ENCODE measurements around the gene PDLIM5. TPM values are rescaled to one million over a fixed set of nuclear protein-coding genes. Genes with fewer than 3 reads are reported as not detected.

The PDLIM5 gene
- total and polyA plus RNA-seq, 2 of the 8 experiments (the other 6 are each of a cell fraction or from before 2014, with no cell fraction given): 37.3 to 62.1 TPM

DNA sequence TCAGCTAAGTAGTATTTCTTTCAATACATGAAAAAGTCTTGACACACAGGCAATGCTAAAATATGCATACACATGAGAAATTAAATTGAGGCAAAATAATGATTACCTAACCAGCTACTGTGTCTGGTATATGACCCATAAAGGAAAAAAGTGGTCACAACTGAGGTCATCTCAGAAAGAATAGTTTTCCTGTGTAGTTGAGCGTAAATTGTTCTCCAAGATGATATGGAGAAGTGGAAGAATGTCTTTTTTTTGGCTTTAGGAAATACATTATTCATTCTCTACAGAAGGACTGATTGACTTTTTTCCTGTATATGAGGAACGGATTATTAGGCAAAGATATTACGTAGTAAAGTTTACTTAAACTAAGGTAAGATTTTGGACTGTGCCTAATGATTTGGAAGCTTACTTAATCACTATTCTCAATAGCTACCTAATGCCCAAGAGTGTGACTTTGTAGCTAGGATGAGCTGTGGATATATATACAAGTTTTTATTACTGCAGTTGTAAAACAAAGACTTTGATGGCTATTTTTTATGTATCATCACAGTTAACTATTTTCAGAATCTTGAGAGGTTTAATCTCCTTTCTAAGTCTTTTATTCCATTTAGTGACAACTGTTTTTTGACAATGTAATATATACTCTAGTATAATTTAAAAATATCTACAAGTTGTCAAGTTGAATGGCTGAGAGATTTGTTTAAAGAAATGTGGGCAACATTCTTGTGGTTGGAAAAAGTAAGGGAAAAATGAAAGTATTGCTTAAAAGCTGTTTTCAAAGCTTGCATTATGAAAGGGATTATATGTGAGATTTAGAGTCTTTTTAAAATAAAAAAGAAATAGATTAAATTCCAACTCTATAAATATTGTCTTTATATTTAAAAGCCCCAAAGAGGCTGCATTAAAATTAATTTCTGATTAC is 100.2 kb downstream of the PDLIM5 start:
- no peak overlapping the region for H2AFZ ChIP-seq (ENCODE audit: low read length)
- H3K27me3 ChIP-seq (replicated peaks in 1 of 4; ENCODE audit: control insufficient read depth in 3 of 4, extremely low read depth in 1 of 4, insufficient read depth in 3 of 4, low read length in 3 of 4): no peaks in the 10 kb centered on the region
- no peak overlapping the region for H2BK12ac ChIP-seq (ENCODE audit: low read depth, low read length)
- H3K4me2 ChIP-seq (ENCODE audit: insufficient read depth in 1 of 2, low read depth in 2 of 2, low read length in 2 of 2): no peak overlapping the region
- no peaks in the 10 kb centered on the region; a peak in 1 of 4 replicates for H3K79me2 ChIP-seq (ENCODE audit: control insufficient read depth in 1 of 2, insufficient read depth in 2 of 2, low read length in 2 of 2)
- no peak overlapping the region for H2BK15ac ChIP-seq (ENCODE audit: low read length)
- H3K14ac ChIP-seq (ENCODE audit: insufficient read length): no peak overlapping the region
- no peak overlapping the region for H4K5ac ChIP-seq (ENCODE audit: insufficient read length, low read depth, low read length)
- no peaks in the 10 kb centered on the region for H3K4me1 ChIP-seq (replicated peaks in 1 of 4; ENCODE audit: control insufficient read depth in 3 of 4, insufficient read depth in 4 of 4, low read length in 3 of 4)
- H3K18ac ChIP-seq (ENCODE audit: extremely low read depth, low read length): no peak overlapping the region
- no peaks in the 10 kb centered on the region for H4K20me1 ChIP-seq (replicated peaks in 1 of 2; ENCODE audit: control insufficient read depth in 1 of 2, insufficient read depth in 2 of 2, low read length in 2 of 2)
- H2BK5ac ChIP-seq (ENCODE audit: low read depth, low read length): no peak overlapping the region
- H4K8ac ChIP-seq (ENCODE audit: extremely low read depth, insufficient read depth, low read length): no peak overlapping the region
- no peaks in the 10 kb centered on the region for H3K23me2 ChIP-seq (ENCODE audit: low read depth, low read length)
- no peak overlapping the region for H3K56ac ChIP-seq (replicated peaks; ENCODE audit: insufficient read length, low read depth, low read length)
- CTCF ChIA-PET (ENCODE audit: partially characterized antibody): interaction anchor here (0.6 kb wide), 1 partner anchor 21 kb away, joined by 3 read pairs; no protein-coding TSS in a partner anchor
- H3K23ac ChIP-seq (ENCODE audit: insufficient read length): no peak overlapping the region
- no peak overlapping the region for H2BK120ac ChIP-seq (replicated peaks; ENCODE audit: low read depth, low read length)
- TF ChIP-seq CREB1 (IDR thresholded peaks at IDR 0.05): no peak
- no peak for TF ChIP-seq MAFK (IDR thresholded peaks at IDR 0.05; ENCODE audit: low read depth, low read length)
- no peak for TF ChIP-seq POU5F1 (IDR thresholded peaks at IDR 0.05; ENCODE audit: low read depth, low read length)
- TF ChIP-seq CHD2 (IDR thresholded peaks at IDR 0.05; ENCODE audit: low read length): no peak
- no peak for TF ChIP-seq RFX5 (IDR thresholded peaks at IDR 0.05; ENCODE audit: borderline replicate concordance, low read depth, low read length)
- TF ChIP-seq, protein P1, sequence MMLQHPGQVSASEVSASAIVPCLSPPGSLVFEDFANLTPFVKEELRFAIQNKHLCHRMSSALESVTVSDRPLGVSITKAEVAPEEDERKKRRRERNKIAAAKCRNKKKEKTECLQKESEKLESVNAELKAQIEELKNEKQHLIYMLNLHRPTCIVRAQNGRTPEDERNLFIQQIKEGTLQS (IDR thresholded peaks at IDR 0.05; ENCODE audit: insufficient read depth, low read depth, low read length): no peak
- H4K91ac ChIP-seq (replicated peaks; ENCODE audit: insufficient read length, low read length): no peak overlapping the region
- H3K4me3 ChIP-seq (ENCODE audit: extremely low read depth in 1 of 4, insufficient read depth in 2 of 4, low read depth in 3 of 4, low read length in 4 of 4): no peak overlapping the region
- no peaks in the 10 kb centered on the region for H3K79me1 ChIP-seq (ENCODE audit: low read depth, low read length)
- H3K36me3 ChIP-seq (ENCODE audit: control insufficient read depth in 2 of 4, insufficient read depth in 4 of 4, low read length in 3 of 4): no peaks in the 10 kb centered on the region
- no peak overlapping the region for H2BK20ac ChIP-seq (ENCODE audit: low read length)
- POLR2A ChIA-PET (ENCODE audit: partially characterized antibody): no interaction called here
- no peak overlapping the region for H3K4ac ChIP-seq (replicated peaks; ENCODE audit: insufficient read length, low read depth, low read length)
- 94% methylated on average over 3 of the region's 3 CpGs; no CpG with 5 or more reads in 1 of the 2 experiments for WGBS, 2 experiments (ENCODE audit: extremely low coverage in 1 of 2, insufficient coverage in 1 of 2, insufficient read length in 1 of 2, insufficient replicate concordance in 2 of 2, low coverage in 1 of 2, low lambda C conversion rate in 2 of 2, missing lambda C conversion rate in 1 of 2)
- no peak for FAIRE-seq
- no peaks in the 10 kb centered on the region for H3K9me3 ChIP-seq (ENCODE audit: insufficient read depth in 2 of 2, low read depth in 1 of 2, low read length in 1 of 2)
- H3K9ac ChIP-seq (replicated peaks in 1 of 4; ENCODE audit: extremely low read depth in 1 of 4, low read depth in 3 of 4, low read length in 3 of 4): no peak overlapping the region
- no peak overlapping the region for H2AK5ac ChIP-seq (ENCODE audit: low read depth, low read length)
- no peak for DNase-seq (ENCODE audit: low read depth in 1 of 2, low spot score in 2 of 2)
- no peak overlapping the region for H3K27ac ChIP-seq (ENCODE audit: low read depth, low read length)

Measured in H1 (cell line).